IMR-90 (cell line): Measurements from ENCODE around the gene RETREG1. TPM values are rescaled to one million over a fixed set of nuclear protein-coding genes. Genes with fewer than 3 reads are reported as not detected.

Experiments
- ATAC-seq: fragments of 200-7000 bp; cut with Tn5 transposase; 2 replicates; pipeline ENCODE4 v1.9.1; 2020; ENCODE audit warnings: low read depth, mild to moderate bottlenecking, moderate library complexity
- BruUV-seq: library from RNA; stranded (reverse); fragments of 400-500 nt; replicated peaks from 2 replicates; lab custom pipeline; 2021; lab: Mats Ljungman, UMichigan
- CTCF ChIA-PET: fragments of 300-600 bp; formaldehyde crosslinking; extraction: SDS; loops from one replicate; lab custom pipeline; 2021; ENCODE audit warnings: antibody characterized with exemption; lab: Yijun Ruan, JAX
- POLR2A ChIA-PET: fragments of 300-600 bp; sonication (Branson Sonifier 250); formaldehyde crosslinking; loops from one replicate; lab custom pipeline; 2022; ENCODE audit warnings: antibody characterized with exemption; ENCODE audit not compliant: unreplicated experiment; lab: Charles Lee
- DNase-seq: peaks from one replicate; pipeline ENCODE4 v3.0.0; 2013
- H2AFZ ChIP-seq: replicated peaks from 2 replicates; pipeline ENCODE3; 2013; ENCODE audit warnings: low read length, mild to moderate bottlenecking; ENCODE audit not compliant: poor library complexity
- H2AK5ac ChIP-seq: 2 replicates; pipeline ENCODE4 v1.6.1; 2013; ENCODE audit warnings: low read depth, low read length, inconsistent platforms
- H2AK9ac ChIP-seq: replicated peaks from 2 replicates; pipeline ENCODE3; 2013; ENCODE audit warnings: mild to moderate bottlenecking, low read depth, low read length, moderate library complexity; ENCODE audit not compliant: poor library complexity
- H2BK120ac ChIP-seq: 2 replicates; pipeline ENCODE4 v1.6.1; 2013; ENCODE audit warnings: low read depth, low read length, inconsistent platforms
- H2BK15ac ChIP-seq: 3 replicates; pipeline ENCODE4 v1.6.1; 2013; ENCODE audit warnings: low read depth, low read length, inconsistent platforms
- H2BK20ac ChIP-seq: 2 replicates; pipeline ENCODE4 v1.6.1; 2013; ENCODE audit warnings: low read depth, mild to moderate bottlenecking, inconsistent platforms, low read length, moderate library complexity
- H2BK5ac ChIP-seq: 2 replicates; pipeline ENCODE4 v1.6.1; 2013; ENCODE audit warnings: mild to moderate bottlenecking, low read depth, low read length, inconsistent platforms; ENCODE audit not compliant: poor library complexity, severe bottlenecking
- H3K14ac ChIP-seq: replicated peaks from 2 replicates; pipeline ENCODE4 v1.6.1; 2013; ENCODE audit warnings: low read depth, low read length, inconsistent platforms
- H3K18ac ChIP-seq: 2 replicates; pipeline ENCODE4 v1.6.1; 2013; ENCODE audit warnings: low read depth, low read length, control low read depth
- H3K23ac ChIP-seq: 2 replicates; pipeline ENCODE4 v1.6.1; 2013; ENCODE audit warnings: low read depth, low read length, inconsistent platforms
- H3K27ac ChIP-seq: 2 replicates; pipeline ENCODE4 v1.5.1; 2013; ENCODE audit warnings: mild to moderate bottlenecking, control low read depth, low read length; ENCODE audit not compliant: insufficient read depth
- H3K27me3 ChIP-seq: 2 replicates; pipeline ENCODE4 v1.6.1; 2013; ENCODE audit warnings: low read length; ENCODE audit not compliant: control insufficient read depth, insufficient read depth
- H3K36me3 ChIP-seq: 2 replicates; pipeline ENCODE4 v1.6.1; 2013; ENCODE audit warnings: low read length, mixed read lengths; ENCODE audit not compliant: control insufficient read depth, insufficient read depth
- H3K4ac ChIP-seq: 2 replicates; pipeline ENCODE4 v1.6.1; 2013; ENCODE audit warnings: low read depth, low read length, inconsistent platforms
- H3K4me1 ChIP-seq: 2 replicates; pipeline ENCODE4 v1.6.1; 2013; ENCODE audit warnings: low read length, mixed read lengths; ENCODE audit not compliant: control insufficient read depth, insufficient read depth
- H3K4me2 ChIP-seq: 2 replicates; pipeline ENCODE4 v1.6.1; 2013; ENCODE audit warnings: low read depth, mild to moderate bottlenecking, control low read depth, low read length, moderate library complexity
- H3K4me3 ChIP-seq: 2 replicates; pipeline ENCODE4 v1.5.1; 2013; ENCODE audit warnings: low read depth, mild to moderate bottlenecking, control low read depth, low read length, moderate library complexity; ENCODE audit not compliant: insufficient read depth
- H3K56ac ChIP-seq: 2 replicates; pipeline ENCODE4 v1.6.1; 2013; ENCODE audit warnings: low read length, inconsistent platforms; ENCODE audit not compliant: insufficient read depth; ENCODE audit errors: extremely low read depth
- H3K79me1 ChIP-seq, 2 experiments: 2 replicates each; pipeline ENCODE4 v1.6.1; 2013; ENCODE audit warnings: low read length in 2 of 2, inconsistent platforms in 1 of 2, low read depth in 1 of 2
- H3K9ac ChIP-seq: 2 replicates; pipeline ENCODE4 v1.6.1; 2013; ENCODE audit warnings: low read depth, low read length, control low read depth
- H3K9me1 ChIP-seq: 2 replicates; pipeline ENCODE4 v1.6.1; 2013; ENCODE audit warnings: low read length, inconsistent platforms; ENCODE audit not compliant: insufficient read depth
- H3K9me3 ChIP-seq: 2 replicates; pipeline ENCODE4 v1.6.1; 2013; ENCODE audit warnings: low read length; ENCODE audit not compliant: control insufficient read depth, insufficient read depth
- H4K20me1 ChIP-seq: 2 replicates; pipeline ENCODE4 v1.6.1; 2013; ENCODE audit warnings: low read length, inconsistent platforms; ENCODE audit not compliant: insufficient read depth
- H4K5ac ChIP-seq: 2 replicates; pipeline ENCODE4 v1.6.1; 2013; ENCODE audit warnings: mild to moderate bottlenecking, low read depth, low read length, control low read depth
- H4K8ac ChIP-seq, 2 experiments: 2 replicates each; pipeline ENCODE4 v1.6.1; 2013; ENCODE audit warnings: low read depth in 2 of 2, low read length in 2 of 2, control low read depth in 1 of 2, inconsistent platforms in 1 of 2
- H4K91ac ChIP-seq: 2 replicates; pipeline ENCODE4 v1.6.1; 2013; ENCODE audit warnings: low read depth, low read length, inconsistent platforms; ENCODE audit not compliant: insufficient read depth
- BHLHE40 ChIP-seq: fragments of 150-350 bp; IDR thresholded peaks from 2 replicates; pipeline ENCODE4 v1.6.1; 2016; ENCODE audit warnings: mild to moderate bottlenecking, low read depth, low read length
- CTCF ChIP-seq: conservative IDR thresholded peaks from 2 replicates; pipeline ENCODE4 v1.5.1; 2012; ENCODE audit warnings: mild to moderate bottlenecking, low read depth, low read length, improper control_type of control experiment
- FOS ChIP-seq: fragments of 150-350 bp; IDR thresholded peaks from 2 replicates; pipeline ENCODE4 v1.6.1; 2016; ENCODE audit warnings: low read depth, low read length
- MAFK ChIP-seq: IDR thresholded peaks from 2 replicates; pipeline ENCODE4 v1.6.1; 2012; ENCODE audit warnings: low read depth, low read length, improper control_type of control experiment
- MAZ ChIP-seq: IDR thresholded peaks from 2 replicates; pipeline ENCODE4 v1.6.1; 2012; ENCODE audit warnings: low read depth, mild to moderate bottlenecking, low read length, improper control_type of control experiment, moderate library complexity, borderline replicate concordance
- MXI1 ChIP-seq: IDR thresholded peaks from 2 replicates; pipeline ENCODE4 v1.6.1; 2012; ENCODE audit warnings: low read depth, mild to moderate bottlenecking, low read length, moderate library complexity, borderline replicate concordance
- NFE2L2 ChIP-seq: fragments of 150-350 bp; IDR thresholded peaks from 2 replicates; pipeline ENCODE4 v1.6.1; 2016; ENCODE audit warnings: low read depth, mild to moderate bottlenecking, low read length
- RAD21 ChIP-seq: IDR thresholded peaks from 2 replicates; pipeline ENCODE4 v1.6.1; 2012; ENCODE audit warnings: low read length, improper control_type of control experiment
- RFX5 ChIP-seq: IDR thresholded peaks from 2 replicates; pipeline ENCODE4 v1.8.0; 2012; ENCODE audit warnings: low read depth, mild to moderate bottlenecking, low read length, moderate library complexity
- USF2 ChIP-seq: fragments of 150-350 bp; IDR thresholded peaks from 2 replicates; pipeline ENCODE4 v1.6.1; 2017; ENCODE audit warnings: mild to moderate bottlenecking, antibody characterized with exemption, low read length, low read depth
- WGBS, 2 experiments: methylation state at CpG; one replicate each; pipeline versions ENCODE4 v1.1.5 to v1.1.7; 2013; ENCODE audit warnings: missing lambda C conversion rate in 2 of 2; ENCODE audit not compliant: insufficient read length in 1 of 2; ENCODE audit errors: extremely low coverage in 2 of 2; 5-methylcytosine and 5-hydroxymethylcytosine counted together
- dilution Hi-C: fragments of 300-500 bp; cut with HindIII; formaldehyde crosslinking; loops from one replicate; pipeline ENCODE4 v1.14.3; 2018; ENCODE audit warnings: low sequenced_read_pairs; ENCODE audit not compliant: unreplicated experiment
- in situ Hi-C: fragments of 300-500 bp; cut with MboI; formaldehyde crosslinking; loops from 3 replicates; pipeline ENCODE4 v1.14.3; 2019; ENCODE audit warnings: low sequenced_read_pairs, inconsistent platforms, mixed read lengths
- intact Hi-C: fragments of 100-400 bp; cut with micrococcal nuclease; formaldehyde crosslinking; loops from 2 replicates; pipeline ENCODE4 v1.10.0; 2022
- polyA plus RNA-seq, 3 experiments: library from polyadenylated mRNA; depleted of rRNA; stranded (reverse); fragments of >200 nt; gene quantifications; 2 replicates each; pipeline ENCODE4 v1.2.3, GENCODE V29; 2012; ENCODE audit warnings: low replicate concordance in 1 of 3
- total RNA-seq: library from RNA; depleted of rRNA; stranded (reverse); fragments of >200 nt; gene quantifications from 2 replicates; pipeline ENCODE4 v1.2.3, GENCODE V29; 2012

Gene RETREG1
- total and polyA plus RNA-seq, 2 of the 4 experiments (the other 2 are of a cell fraction): not detected

- Histone ChIP-seq H2BK5ac (no peak overlapping the region), H2AFZ (no peak overlapping the region), H3K14ac (no peak overlapping the region), H3K9me1 (no peaks in the 10 kb centered on the region), H3K23ac (no peak overlapping the region), H3K4ac (no peak overlapping the region), H3K18ac (no peak overlapping the region), H3K27me3 (peaks cover 14% of the 10 kb centered on the region), H3K79me1 (no peaks in the 10 kb centered on the region), H3K9ac (no peak overlapping the region), H4K5ac (no peak overlapping the region), H3K56ac (no peak overlapping the region), H2AK9ac (no peak overlapping the region), H2AK5ac (no peak overlapping the region), H3K27ac (no peak overlapping the region), H2BK20ac (no peak overlapping the region), H3K4me1 (no peaks in the 10 kb centered on the region), H3K4me3 (no peak overlapping the region), H3K36me3 (no peaks in the 10 kb centered on the region), H4K91ac (no peak overlapping the region), H4K20me1 (no peaks in the 10 kb centered on the region), H3K9me3 (peaks cover 5% of the 10 kb centered on the region; the same call in 1 of the 2 replicates), H2BK120ac (no peak overlapping the region), H4K8ac (no peak overlapping the region), H2BK15ac (no peak overlapping the region), H3K4me2 (no peak overlapping the region)
- intact Hi-C loops (no loop called here), dilution Hi-C loops (no loop called here), in situ Hi-C loops (loop anchor here (25.0 kb wide), 1 partner anchor 1815 kb away; no protein-coding TSS in a partner anchor)
- no peak for TF ChIP-seq MAZ
- TF ChIP-seq CTCF: no peak
- TF ChIP-seq USF2: no peak
- TF ChIP-seq RFX5: no peak
- no peak for TF ChIP-seq MXI1
- TF ChIP-seq NFE2L2: no peak
- no peak for TF ChIP-seq MAFK
- TF ChIP-seq RAD21: no peak
- no peak for TF ChIP-seq FOS
- TF ChIP-seq BHLHE40: no peak
- DNase-seq: no peak
- ATAC-seq: no peak
- WGBS, 2 experiments: no CpG with 5 or more reads among the region's 2 CpGs
- ChIA-PET CTCF (interaction anchor here (2.1 kb wide), 1 partner anchor 55 kb away, joined by 7 read pairs; no protein-coding TSS in a partner anchor), POLR2A (no interaction called here)
- no TSS peak for BruUV-seq
These were observed 119.3 kb downstream of the RETREG1 start for GRCh38 chr5:16497546-16497945.
